Osteocyte (in vitro differentiated cells): ENCODE measurements around the gene FAIM2. TPM values are rescaled to one million over a fixed set of nuclear protein-coding genes. Genes with fewer than 3 reads are reported as not detected.

Source experiments
- DNase-seq: peaks from one replicate; pipeline ENCODE4 v3.0.0; 2021; ENCODE audit warnings: mixed read lengths; ENCODE audit not compliant: unreplicated experiment; ENCODE audit errors: extremely low spot score
- H3K27ac Mint-ChIP-seq: one replicate; pipeline ENCODE4 v1.8.0; 2021; ENCODE audit warnings: mild to moderate bottlenecking, mixed read lengths; ENCODE audit not compliant: unreplicated experiment
- H3K27me3 Mint-ChIP-seq: one replicate; pipeline ENCODE4 v1.8.0; 2021; ENCODE audit warnings: mixed read lengths; ENCODE audit not compliant: unreplicated experiment
- H3K36me3 Mint-ChIP-seq: one replicate; pipeline ENCODE4 v1.8.0; 2021; ENCODE audit warnings: mixed read lengths; ENCODE audit not compliant: unreplicated experiment
- H3K4me1 Mint-ChIP-seq: one replicate; pipeline ENCODE4 v1.8.0; 2021; ENCODE audit warnings: mixed read lengths; ENCODE audit not compliant: unreplicated experiment
- H3K4me3 Mint-ChIP-seq: one replicate; pipeline ENCODE4 v1.8.0; 2021; ENCODE audit warnings: mild to moderate bottlenecking, moderate library complexity, mixed read lengths; ENCODE audit not compliant: unreplicated experiment
- H3K9me3 Mint-ChIP-seq: one replicate; pipeline ENCODE4 v1.8.0; 2021; ENCODE audit warnings: mixed read lengths; ENCODE audit not compliant: unreplicated experiment
- CTCF ChIP-seq: fragments of 200-600 bp; sonication (generic); IDR thresholded peaks from 2 replicates; pipeline ENCODE4 v1.5.0; 2021; ENCODE audit warnings: antibody characterized with exemption, mild to moderate bottlenecking, moderate library complexity
- total RNA-seq: library from RNA; stranded (reverse); gene quantifications from 2 replicates; pipeline ENCODE4 v1.2.1, GENCODE V29; 2021

Gene FAIM2
- total RNA-seq, 1 donor from 2014 or later: 1.5 TPM

DNA sequence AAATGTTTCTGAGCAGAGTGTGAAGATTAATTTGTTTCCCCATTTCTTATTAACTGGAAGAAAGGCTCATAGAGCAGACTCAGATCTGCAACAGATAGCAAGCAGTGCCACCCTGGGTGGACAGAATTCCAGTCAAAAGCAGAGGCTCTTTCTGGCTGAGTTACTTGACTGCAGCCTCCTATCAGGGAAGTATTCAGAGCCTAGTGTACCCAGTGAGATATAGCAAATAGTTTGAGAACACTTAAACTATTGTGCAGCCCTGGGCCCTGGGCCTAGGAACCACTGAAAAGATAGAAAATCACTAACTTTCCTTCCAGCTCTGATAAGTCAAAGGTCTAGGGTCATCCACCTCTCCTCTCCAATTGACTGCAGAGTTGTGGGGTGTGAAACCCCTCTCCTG lies 35.6 kb upstream of the FAIM2 start:
- H3K9me3 Mint-ChIP-seq: peaks cover 8% of the 10 kb centered on the region
- no peaks in the 10 kb centered on the region for H3K36me3 Mint-ChIP-seq
- H3K27ac Mint-ChIP-seq: no peak overlapping the region
- no peak for TF ChIP-seq CTCF
- H3K27me3 Mint-ChIP-seq: no peaks in the 10 kb centered on the region
- peaks cover 4% of the 10 kb centered on the region for H3K4me1 Mint-ChIP-seq
- no peak for DNase-seq
- H3K4me3 Mint-ChIP-seq: no peak overlapping the region

DNA sequence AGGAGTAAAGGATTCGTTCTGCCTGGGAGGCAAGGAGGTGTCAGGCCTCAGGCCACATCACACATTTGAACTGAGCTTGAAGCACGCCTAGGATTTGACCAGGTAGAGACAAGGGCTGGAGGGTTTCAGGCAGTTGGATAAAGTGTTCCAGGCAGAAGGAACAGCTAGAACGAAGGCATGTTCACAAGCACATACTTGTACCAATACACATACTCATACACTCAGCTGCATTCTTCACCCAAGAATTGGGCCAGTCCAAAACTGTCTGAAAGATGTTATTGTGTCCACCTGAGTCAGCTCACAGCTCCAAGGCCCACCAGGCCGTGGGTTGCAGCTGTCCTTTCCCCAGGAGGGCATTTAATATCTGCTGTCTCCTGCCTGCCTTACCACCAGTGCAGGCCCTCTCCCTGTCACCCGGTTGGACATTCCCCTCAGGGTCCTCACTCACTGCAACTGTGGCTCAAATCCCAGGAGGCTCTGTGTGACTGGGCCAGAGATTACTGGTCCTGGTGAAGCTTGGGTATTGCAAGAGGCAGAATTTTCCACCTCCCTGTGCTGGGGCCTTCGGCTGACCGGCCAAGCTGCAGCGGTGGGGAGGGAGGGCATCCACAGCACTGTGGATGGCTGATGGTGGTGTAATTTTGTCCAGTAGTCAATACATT lies 34.1 kb upstream of the FAIM2 start:
- no peak for DNase-seq
- H3K4me3 Mint-ChIP-seq: no peak overlapping the region
- H3K4me1 Mint-ChIP-seq: peaks cover 10% of the 10 kb centered on the region
- H3K9me3 Mint-ChIP-seq: peaks cover 8% of the 10 kb centered on the region
- TF ChIP-seq CTCF: no peak
- no peak overlapping the region for H3K27ac Mint-ChIP-seq
- H3K36me3 Mint-ChIP-seq: no peaks in the 10 kb centered on the region
- H3K27me3 Mint-ChIP-seq: no peaks in the 10 kb centered on the region

DNA sequence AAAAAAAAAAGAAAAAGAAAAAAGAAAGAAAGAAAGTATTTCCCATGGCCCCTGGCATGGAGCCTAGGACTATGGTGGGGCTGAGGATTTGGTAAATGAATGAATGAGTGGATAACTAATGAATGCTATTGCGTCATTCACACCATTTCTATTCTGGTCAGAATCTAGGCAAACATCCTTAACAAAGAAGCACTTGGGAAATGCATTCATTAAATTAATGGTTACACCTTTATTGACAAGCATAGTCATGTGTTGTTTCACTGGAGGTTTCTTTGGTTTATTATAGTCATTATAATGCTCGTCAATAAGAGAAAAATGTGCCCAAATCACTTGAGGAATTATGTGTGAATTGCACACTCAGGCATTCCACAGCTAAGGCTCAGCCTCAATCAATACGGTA lies 33.2 kb upstream of the FAIM2 start:
- H3K36me3 Mint-ChIP-seq: no peaks in the 10 kb centered on the region
- no peak overlapping the region for H3K27ac Mint-ChIP-seq
- no peaks in the 10 kb centered on the region for H3K27me3 Mint-ChIP-seq
- TF ChIP-seq CTCF: no peak
- no peak overlapping the region for H3K4me3 Mint-ChIP-seq
- H3K9me3 Mint-ChIP-seq: peaks cover 8% of the 10 kb centered on the region
- peaks cover 10% of the 10 kb centered on the region for H3K4me1 Mint-ChIP-seq
- DNase-seq: no peak

- TF ChIP-seq CTCF: no peak
- Mint-ChIP-seq H3K36me3 (no peaks in the 10 kb centered on the region), H3K4me3 (no peak overlapping the region), H3K27ac (no peak overlapping the region), H3K4me1 (peaks cover 10% of the 10 kb centered on the region), H3K9me3 (peaks cover 8% of the 10 kb centered on the region), H3K27me3 (no peaks in the 10 kb centered on the region)
- no peak for DNase-seq
Observed at GRCh38 chr12:49934505-49934904, 30.8 kb upstream of the FAIM2 start.

- DNase-seq: no peak
- Mint-ChIP-seq H3K27ac (peak overlapping the region; percentile 21), H3K36me3 (no peaks in the 10 kb centered on the region), H3K9me3 (peaks cover 8% of the 10 kb centered on the region), H3K4me1 (peaks cover 10% of the 10 kb centered on the region), H3K27me3 (no peaks in the 10 kb centered on the region), H3K4me3 (no peak overlapping the region)
- TF ChIP-seq CTCF: no peak
Observed at GRCh38 chr12:49933796-49934195, 30.1 kb upstream of the FAIM2 start.
